HG03469 (cell line): Measurements from ENCODE around the gene FOXL2.

Experiments used
- ATAC-seq: cut with Tn5 transposase; IDR thresholded peaks from one replicate; pipeline ENCODE4 v1.9.1; 2021; ENCODE audit warnings: mild to moderate bottlenecking, moderate library complexity, moderate number of reproducible peaks; ENCODE audit not compliant: unreplicated experiment

The FOXL2 gene

DNA sequence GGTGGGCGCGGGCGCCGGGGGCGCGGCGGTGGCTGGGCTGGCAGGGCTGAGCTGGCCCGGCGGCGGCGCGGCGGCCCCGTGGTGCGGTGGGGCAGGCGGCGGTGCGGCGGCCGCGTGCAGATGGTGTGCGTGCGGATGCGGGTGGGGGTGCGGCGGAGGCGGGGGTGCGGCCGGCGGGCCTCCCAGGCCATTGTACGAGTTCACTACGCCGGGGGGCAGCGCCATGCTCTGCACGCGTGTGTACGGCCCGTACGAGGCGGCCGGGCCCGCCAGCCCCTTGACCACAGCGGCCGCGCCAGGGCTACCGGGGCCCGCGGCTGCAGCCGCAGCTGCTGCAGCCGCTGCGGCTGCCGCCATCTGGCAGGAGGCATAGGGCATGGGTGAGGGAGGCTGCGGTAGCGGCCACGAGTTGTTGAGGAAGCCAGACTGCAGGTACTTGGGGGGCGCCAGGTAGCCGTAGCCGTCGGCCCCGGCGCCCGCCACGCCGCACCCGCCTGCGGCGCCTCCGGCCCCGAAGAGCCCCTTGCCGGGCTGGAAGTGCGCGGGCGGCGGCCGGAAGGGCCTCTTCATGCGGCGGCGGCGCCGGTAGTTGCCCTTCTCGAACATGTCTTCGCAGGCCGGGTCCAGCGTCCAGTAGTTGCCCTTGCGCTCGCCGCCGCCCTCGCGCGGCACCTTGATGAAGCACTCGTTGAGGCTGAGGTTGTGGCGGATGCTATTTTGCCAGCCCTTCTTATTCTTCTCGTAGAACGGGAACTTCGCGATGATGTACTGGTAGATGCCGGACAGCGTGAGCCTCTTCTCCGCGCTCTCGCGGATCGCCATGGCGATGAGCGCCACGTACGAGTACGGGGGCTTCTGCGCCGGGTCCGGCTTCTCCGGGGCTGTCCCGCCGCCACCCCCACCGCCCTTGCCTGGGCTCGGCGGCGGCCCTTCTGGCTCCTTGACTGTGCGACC is 951 bp downstream of the FOXL2 start:
- no peak for ATAC-seq

DNA sequence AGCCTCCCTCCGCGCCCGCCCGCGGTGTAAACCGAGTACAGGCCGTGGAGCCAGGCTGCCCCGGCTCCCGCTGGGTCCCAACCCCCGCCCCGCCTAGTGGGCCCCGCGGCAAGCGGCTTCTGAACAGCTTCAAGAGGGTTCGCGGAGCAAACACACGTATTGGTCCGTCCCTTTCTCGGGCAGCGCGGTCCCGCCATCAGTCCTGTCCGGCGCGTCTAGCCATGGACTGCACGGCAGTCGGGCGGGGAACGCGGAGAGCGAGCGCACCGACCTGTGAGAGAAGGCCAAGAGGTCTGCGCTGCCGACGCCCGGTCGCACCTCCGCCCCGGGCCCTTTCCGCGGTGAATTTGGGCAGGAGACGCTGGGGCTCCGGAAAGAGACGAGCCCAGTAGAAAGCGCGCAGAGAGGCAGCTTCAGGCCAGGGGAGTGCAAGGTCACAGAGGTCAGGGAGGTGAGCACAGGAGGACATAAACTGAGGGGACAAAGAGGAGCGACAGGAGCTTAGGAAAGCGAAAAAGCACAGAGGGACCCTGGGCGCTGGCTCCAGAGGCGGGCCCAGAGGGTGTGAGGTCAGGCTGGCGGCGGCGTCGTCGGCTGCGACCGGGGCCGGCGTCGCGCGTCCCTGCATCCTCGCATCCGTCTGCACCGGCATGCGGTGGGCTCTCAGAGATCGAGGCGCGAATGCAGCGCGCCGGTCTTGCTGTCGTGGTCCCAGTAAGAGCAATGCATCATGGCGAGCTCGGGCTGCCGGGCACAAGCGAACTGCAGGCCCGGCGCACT is 1.8 kb downstream of the FOXL2 start:
- no peak for ATAC-seq

DNA sequence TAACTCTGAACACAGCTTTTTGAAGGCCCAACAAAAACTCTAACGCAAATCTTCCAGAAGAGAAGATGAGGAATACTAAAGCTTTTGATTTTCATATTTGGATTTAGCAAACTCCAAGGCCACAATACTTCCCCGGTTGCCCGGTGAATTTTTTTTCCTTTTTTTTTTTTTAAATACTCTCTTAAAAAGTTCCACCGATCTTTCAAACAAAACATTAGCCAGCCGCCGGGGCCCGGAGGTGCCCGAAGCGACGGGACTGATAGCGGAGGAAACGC is 2.3 kb downstream of the FOXL2 start:
- no peak for ATAC-seq

DNA sequence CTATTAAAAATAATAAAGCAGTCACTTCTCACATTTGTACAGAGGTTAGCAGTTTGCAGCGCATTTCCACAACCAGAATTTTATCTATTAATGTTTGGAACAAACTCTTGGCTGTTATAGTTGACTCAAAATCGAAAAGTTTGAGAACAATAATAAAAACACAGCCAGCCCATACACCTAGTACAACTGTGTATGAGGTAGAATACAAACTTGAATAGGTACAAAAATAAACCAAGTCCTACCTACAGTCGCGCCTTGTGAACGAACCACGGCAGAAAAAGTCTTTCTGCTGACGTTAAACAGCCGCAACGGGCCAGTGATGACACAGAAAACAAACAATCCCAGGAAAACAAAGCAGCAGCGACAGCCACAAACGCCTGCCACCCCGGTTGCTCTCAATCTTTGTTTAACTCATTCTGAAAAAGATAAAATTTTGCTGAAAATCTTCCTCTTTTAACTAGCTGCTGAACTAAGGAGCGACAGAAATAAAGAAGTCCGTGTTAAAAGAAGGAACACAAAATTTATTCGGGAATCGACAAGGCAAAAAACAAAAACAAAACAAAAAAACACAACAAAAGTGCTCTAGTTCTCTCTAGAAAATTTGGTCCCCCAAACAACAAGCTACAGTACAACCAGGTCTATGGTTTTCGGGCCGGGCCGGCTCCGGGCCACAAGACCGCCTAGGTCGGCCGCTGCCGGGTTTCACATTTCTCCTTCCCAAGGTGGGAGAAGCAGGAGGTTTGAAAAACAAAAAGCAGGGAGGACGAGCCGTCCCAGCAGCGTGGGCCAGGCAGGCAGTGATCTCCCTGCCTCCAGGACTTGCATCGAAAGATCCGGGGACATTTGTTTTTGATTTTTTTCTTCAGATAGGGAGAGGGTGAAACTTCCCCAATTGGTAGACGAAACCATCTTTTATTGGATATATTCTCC is 2.9 kb downstream of the FOXL2 start:
- ATAC-seq = no peak

DNA sequence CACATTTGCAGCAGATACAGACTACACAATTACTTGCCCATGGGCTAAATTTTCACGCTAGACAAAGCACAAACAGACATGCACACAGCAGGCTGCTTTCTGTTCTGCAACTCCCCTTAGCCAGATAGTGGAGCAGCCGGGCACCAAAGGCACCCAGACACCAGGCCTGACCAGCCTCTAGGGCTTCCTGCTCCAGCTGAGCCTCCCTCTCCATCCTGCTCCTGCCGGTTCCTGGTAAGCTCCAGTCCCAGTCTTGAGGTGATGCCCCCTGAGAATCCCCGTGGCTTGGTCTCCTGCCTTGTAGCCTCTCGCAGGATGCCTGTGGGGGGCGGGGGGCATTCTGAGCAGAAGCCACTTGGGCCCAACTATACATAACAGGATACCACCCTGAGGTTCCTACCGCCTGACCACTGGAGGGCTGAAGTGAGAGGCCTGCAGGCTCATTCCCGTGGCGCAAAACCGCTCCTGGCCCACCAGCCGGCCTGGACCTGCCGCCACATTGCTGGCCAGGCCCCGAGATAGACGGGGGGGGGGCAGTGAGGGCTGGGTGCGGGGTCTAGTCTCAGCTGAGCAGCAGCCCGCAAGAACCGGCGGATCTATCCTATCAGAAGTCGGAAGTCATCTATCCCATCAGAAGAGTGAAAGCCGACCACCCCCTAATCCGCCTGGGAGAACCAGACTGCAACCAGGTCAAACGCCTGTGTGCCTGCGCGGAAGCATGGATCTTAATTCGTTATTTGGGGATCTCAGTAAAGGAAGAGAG is 3.9 kb downstream of the FOXL2 start:
- ATAC-seq = no peak

DNA sequence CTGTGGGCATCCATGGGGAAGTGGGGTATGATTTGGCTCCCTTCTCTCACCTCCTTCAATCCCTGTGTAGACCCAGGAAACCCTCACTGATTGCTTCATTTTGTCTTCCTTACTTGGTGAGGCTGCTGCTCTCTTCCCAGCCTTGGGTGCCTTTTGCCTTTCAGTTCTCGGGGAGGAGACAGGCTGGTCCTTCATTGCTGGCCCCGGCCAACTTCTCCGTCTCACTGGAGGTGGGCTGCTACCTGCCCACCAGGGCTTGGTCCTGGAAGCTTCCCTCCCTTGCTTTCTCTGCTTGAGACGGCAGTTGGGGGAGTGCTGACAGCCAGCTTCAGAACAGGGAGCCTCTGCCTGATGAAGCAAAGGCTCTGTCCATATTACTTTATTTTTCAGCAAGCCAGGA is 4.7 kb downstream of the FOXL2 start:
- ATAC-seq = no peak

DNA sequence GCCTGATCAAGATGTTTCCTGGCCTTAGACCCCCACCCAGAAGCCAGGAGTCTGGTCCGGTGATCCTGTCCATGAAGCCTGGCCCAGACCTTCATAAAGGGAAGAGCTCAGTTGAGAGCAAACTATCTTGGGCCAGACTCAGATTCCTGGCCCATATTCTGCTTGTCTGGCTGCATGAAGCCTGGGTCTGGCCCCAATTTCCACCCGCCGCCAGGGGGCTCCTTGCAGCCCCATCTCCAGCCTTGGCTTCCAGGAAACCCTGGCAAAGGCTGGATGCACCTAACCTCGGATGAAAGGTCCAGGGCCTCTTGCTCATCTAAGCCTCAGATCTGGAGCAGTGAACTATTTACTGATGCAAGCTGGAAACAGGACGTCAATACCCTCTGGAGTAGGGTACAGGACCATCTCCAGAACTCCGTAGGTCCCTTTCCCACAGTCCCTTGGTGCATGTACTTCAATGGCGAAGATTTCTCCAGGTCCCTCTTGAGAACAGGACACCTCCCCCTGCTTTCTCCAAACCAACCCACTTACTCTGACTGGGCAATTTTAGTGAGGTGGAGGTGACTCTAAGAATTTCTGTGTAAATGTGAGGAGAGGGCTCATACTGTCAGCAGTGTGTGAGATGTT is 5.6 kb downstream of the FOXL2 start:
- ATAC-seq = no peak

DNA sequence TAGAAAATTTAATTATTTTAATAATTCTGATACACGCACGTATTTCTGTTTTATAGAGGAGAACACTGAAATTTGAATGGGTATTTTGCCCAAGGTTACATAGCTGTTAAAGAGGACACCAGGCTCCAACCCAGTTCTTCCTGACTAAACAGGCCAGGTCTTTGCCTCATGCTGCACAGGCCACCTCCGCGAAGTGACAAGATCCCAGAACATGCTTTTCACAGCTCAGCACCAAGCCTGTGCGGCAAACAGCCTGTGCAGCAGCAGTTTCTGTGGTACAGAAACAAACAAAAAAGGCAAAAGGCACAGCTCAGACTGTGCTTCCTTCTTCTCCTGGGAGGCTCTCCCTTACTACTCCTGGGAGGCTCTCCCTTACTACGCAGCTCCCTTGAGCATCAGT is 6.5 kb downstream of the FOXL2 start:
- no peak for ATAC-seq

DNA sequence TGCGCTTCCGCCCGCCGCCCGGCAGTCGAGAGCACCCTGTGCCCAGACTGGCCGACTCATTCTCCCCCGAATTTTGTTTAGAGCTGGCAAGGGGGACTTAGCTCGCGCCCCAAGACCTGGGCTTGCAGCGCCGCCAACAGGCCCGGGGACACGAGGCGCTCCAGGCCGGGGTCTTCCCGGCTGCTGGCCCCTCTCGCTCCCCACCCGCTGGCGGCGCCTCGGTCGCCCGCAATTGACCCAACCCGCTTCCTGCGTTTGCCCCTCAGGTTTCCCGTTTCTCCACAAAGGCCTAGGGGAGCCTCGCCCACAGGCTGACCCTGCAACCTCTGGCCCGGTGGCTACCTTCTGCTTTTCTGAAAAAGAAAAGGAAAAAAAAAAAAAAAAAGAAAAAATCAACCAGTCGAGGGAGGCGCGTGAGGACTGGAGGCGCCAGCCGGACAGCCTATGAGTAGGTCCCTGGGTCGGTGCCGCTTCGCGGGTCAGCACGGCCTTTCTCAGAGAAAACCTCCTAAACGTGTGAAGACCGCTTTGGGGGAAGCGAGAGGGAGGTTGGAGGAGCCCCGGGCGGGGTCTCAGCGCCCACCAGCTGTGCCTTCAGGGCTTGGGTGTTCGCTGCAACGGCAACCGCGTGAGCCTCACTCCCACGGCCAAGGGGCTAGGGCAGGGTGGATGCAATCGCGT is 7.2 kb downstream of the FOXL2 start:
- no peak for ATAC-seq

DNA sequence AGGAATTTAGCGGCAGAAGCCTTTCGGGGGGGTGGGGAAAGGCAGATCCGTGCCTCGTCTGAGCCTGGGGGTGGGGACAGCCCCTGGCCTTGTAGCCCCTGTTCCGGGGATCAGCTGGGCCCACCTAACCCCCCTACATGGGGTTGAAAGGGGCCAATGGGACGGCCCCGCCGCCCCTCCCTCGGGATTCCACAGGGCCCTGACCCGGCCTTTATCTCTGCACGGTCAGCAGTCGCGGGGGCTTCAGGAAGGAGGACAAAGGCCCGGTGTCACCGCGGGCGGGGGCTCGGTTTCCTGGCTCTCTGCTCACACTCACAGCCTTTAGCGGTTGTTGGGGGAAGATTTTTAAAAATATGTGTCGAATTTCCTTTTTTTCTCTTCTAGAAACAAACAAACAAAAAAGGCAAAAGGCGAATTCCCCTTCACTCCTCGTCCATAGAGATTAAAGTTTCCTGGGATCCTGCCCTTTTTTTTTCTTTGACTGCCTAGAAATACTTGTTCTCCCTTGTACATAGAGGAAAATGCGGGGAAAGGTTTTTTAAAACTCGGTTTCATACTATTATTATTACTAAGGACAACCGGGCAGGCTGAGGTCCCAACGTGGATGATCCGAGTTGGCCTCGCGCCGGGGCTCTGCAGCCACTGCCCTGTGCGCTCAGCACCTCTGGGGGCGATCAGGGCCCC is 7.9 kb downstream of the FOXL2 start:
- ATAC-seq = no peak

DNA sequence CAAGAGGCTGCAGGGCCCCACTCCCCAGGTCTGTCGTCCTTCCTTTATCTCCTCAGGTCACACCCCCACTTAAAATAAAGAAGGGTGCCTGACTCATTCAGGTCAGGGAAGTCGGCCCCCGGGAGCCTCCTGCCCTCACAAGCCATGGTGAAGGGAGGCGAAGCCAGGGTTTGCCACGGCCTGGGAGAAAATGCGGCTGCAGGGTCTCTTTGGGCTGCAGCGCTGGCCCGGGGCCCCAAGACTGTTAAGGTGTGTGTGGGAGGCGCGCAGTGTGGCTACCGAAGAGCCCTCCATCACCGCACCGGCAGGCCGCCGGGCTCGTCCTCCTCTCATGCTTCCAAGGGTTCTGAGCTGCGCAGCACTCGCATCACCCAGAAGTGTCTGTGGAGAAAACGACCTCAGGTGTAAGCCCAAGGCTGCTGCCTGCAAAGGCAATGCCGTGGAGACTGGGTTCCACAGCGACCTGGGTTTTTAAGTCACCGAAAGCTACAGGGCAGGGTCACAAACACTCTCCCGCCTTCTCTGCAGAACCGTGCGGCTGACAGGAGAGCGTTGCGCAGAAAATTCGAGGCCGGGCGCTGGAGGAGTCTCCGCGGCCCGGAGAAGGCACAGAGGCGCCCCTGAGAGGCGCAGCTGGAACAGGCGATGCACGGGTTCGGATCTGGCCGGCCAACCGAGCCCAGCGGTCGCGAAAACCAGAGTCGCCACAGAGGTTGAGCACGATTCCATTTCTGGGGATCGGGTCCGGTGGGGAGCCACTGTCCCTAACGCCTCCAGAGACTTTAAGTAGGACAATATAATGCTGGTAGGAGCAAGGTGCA is 8.7 kb downstream of the FOXL2 start:
- no peak for ATAC-seq

DNA sequence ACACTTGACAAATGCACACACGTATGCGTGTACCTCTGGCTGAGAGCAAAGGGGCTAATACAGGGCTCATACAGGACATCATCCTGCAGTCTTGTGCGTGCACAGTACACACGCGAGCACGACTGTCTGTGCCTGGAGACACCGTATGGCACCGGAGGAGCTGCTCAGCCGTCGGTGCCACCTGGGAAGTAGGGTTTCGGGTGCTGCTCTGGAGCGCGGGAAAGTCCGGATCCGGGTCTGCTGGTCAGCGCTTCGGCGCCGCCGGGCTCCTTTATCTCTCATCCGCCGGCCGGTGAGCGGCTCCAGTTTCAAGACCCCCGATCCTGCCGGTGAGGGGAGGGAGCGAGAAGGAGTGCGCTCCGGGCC is 9.3 kb downstream of the FOXL2 start:
- no peak for ATAC-seq

DNA sequence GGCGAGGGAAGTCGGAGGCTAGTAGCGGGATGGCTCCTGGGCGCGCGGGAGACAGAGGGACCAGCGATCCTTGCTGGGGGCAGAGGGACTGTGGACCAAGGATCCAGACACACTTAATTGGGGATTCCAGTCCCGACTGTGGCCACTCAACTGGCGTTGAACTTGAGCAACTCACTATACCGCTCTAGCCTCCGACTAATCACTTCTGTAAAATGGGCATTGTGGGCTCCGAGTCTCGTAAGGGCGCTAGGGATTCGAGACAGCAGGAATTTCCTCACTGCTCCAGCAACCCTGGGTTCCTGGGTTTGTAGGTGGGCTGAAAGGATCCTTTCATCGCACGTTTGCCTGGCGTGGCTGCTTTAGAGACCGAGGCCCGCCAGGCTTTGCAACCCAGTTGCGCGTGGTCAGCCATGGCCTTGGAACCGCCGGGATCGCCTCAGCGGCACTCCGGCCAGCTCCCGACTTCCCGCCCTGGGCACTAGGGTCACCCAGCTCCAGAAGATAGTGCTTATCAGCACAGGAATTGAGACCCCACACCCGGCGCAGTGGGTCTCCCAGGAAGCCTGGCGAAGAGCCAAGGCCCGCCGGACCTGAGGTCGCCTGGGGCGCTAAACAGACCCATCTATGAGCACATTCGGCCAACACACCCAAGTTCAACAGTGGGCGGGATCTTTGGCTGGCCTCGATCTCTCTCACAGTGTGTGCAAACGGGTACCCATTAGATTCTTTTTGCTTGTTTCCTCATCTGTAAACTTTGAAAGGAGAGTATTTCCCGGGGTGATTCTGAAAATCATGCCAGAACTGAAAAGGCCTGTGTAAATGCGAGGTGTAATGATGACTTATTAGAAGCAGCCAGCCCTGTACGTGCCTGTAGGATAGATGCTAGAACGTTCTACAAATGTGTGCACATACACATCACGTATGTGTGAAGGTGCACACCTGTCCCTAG is 9.9 kb downstream of the FOXL2 start:
- ATAC-seq = no peak

DNA sequence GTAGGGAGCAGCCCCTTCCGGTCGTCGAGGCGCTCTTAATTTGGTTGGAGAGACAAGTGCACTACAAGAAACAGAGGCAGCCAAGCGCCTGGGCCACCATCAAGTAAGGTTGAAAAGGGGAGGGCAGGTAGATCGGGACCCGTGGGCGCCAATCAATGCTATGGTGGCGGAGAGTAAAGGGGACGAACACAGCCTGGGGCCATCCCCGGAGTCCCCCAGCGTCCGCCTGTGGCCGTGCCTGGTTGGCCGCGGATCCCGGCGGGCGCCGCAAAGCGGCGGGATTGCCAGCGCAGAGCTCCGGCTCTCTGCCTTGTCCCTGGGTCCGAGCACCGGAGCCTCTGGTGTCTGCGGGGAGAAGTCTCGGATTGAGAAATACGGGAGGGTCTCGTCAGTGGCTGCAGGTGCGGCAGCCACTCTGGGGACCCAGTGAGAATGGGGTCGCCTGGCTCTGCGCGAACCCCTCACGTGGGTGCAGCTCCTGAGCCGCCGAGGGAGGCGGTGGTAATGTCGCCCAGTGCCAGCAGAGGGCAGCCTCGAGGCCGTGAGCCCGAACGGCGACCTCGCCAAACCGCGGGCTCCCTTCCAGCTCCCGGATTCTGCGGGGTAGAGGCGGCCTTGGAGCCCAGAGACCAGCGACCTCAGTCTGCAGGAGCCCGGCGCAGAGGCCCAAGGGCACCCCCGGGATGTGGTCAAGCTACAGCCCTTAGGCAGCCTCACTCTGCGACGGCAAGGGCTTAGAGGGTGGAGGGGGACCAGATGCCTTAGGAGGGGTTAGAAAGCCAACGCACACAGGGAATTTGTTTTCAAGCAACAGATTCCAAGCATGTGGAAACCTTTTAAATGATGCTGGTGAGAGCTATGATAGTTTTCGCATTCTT is 10.8 kb downstream of the FOXL2 start:
- peak; percentile 36 for ATAC-seq

DNA sequence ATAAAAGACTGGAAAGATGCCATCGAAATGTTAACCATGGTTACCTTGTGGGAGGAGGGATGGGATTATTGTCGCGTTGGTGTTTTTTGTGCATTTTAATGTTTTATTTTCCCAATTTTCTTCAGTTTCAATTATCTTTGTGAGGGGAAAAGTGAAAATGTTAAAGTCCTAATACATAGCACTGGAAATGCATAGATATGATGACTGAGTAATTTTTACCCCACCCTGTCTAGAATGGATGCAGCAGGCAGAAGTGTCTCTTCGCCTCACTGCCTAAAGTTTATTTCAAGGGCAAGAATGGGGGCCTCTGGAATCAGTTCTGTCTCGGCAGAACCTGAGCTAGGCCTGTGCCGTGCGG is 11.5 kb downstream of the FOXL2 start:
- no peak for ATAC-seq
